Karpas-422 (cell line): ENCODE data around the gene PILRA. TPM values are rescaled to one million over a fixed set of nuclear protein-coding genes. Genes with fewer than 3 reads are reported as not detected.
A peak's percentile ranks its signal among the peaks of the same experiment; 100 is the strongest.
"Not testable (repeated sequence)": the region's sequence is repeated elsewhere in the genome, so short reads cannot be mapped to it uniquely, and the experiment has no call there.

ENCODE experiments used
- DNase-seq: peaks from one replicate; pipeline ENCODE4 v3.0.0-alpha.2; 2015
- H2AFZ ChIP-seq: fragments of 200-600 bp; sonication (generic); 2 replicates; pipeline ENCODE4 v1.6.1; 2014; ENCODE audit warnings: antibody characterized with exemption, low read length, mixed read lengths
- H3K27ac ChIP-seq: fragments of 200-600 bp; sonication (generic); 2 replicates; pipeline ENCODE4 v1.5.1; 2014; ENCODE audit warnings: mild to moderate bottlenecking, low read length, moderate library complexity
- H3K27me3 ChIP-seq: fragments of 200-600 bp; sonication (generic); 2 replicates; pipeline ENCODE4 v1.6.1; 2014; ENCODE audit warnings: low read length, mixed read lengths
- H3K36me3 ChIP-seq: fragments of 200-600 bp; sonication (generic); 2 replicates; pipeline ENCODE4 v1.6.1; 2014; ENCODE audit warnings: low read length, mixed read lengths; ENCODE audit not compliant: insufficient read depth
- H3K4me1 ChIP-seq: fragments of 200-600 bp; sonication (generic); 2 replicates; pipeline ENCODE4 v1.6.1; 2014; ENCODE audit warnings: mild to moderate bottlenecking, low read length, mixed read lengths
- H3K4me2 ChIP-seq: fragments of 200-600 bp; sonication (generic); 2 replicates; pipeline ENCODE4 v1.6.1; 2014; ENCODE audit warnings: low read length, low read depth, mild to moderate bottlenecking; ENCODE audit not compliant: poor library complexity, severe bottlenecking
- H3K4me3 ChIP-seq: fragments of 200-600 bp; sonication (generic); 2 replicates; pipeline ENCODE4 v1.5.1; 2014; ENCODE audit warnings: mild to moderate bottlenecking, antibody characterized with exemption, low read length, mixed read lengths
- H3K79me2 ChIP-seq: fragments of 200-600 bp; sonication (generic); 2 replicates; pipeline ENCODE4 v1.6.1; 2014; ENCODE audit warnings: mild to moderate bottlenecking, low read length, mixed read lengths
- H3K9ac ChIP-seq: fragments of 200-600 bp; sonication (generic); 2 replicates; pipeline ENCODE4 v1.6.0; 2014; ENCODE audit warnings: low read length
- H3K9me2 ChIP-seq: fragments of 200-600 bp; sonication (generic), shearing (Covaris generic); replicated peaks from 2 replicates; pipeline ENCODE4 v1.6.0; 2014; ENCODE audit warnings: mild to moderate bottlenecking, low read length, moderate library complexity; ENCODE audit not compliant: insufficient read depth
- H3K9me3 ChIP-seq: fragments of 300-700, 200-600 bp; sonication (generic); 2 replicates; pipeline ENCODE4 v1.6.1; 2014; ENCODE audit warnings: low read length, mixed read lengths
- H4K20me1 ChIP-seq: fragments of 200-600 bp; sonication (generic); 2 replicates; pipeline ENCODE4 v1.6.1; 2014; ENCODE audit warnings: mild to moderate bottlenecking, antibody characterized with exemption, low read length, low read depth; ENCODE audit not compliant: insufficient read depth
- total RNA-seq: library from RNA; depleted of rRNA; stranded (reverse); fragments of >200 nt; shearing (Covaris generic); gene quantifications from 2 replicates; pipeline ENCODE4 v1.2.3, GENCODE V29; 2014; ENCODE audit warnings: low replicate concordance; rRNA removed

Gene PILRA
- 2.3 and 2.4 TPM in 2 replicates for total RNA-seq

DNA sequence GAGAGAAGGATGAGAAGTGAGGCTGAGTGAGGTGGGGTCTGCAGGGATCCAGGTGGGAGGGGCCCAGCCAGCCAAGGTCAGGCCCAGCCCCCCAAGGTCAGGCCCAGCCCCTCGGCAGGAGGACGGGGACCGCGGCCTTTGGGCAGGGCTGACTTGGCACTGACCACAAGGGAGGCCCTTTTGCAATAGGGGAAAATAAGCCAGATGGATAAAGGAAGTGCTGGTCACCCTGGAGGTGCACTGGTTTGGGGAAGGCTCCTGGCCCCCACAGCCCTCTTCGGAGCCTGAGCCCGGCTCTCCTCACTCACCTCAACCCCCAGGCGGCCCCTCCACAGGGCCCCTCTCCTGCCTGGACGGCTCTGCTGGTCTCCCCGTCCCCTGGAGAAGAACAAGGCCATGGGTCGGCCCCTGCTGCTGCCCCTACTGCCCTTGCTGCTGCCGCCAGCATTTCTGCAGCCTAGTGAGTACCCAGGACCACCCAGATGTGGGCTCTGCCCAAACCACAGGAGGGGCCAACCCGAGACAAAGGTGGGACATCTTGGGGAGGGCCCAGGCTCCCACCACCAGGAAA lies at the start of gene PILRA:
Gene PILRA, plus strand, starts transcription at position 227 of the 571 bp plus-strand sequence. Its CDS starts 170 bp downstream, at position 397.
- Histone ChIP-seq H4K20me1 (no peaks in the 10 kb centered on the region), H3K27ac (no peak within 1 kb of the TSS), H3K36me3 (no peaks in the 10 kb centered on the region), H3K9me2 (no peaks in the 10 kb centered on the region), H3K27me3 (no peaks in the 10 kb centered on the region), H3K9ac (no peak within 1 kb of the TSS), H3K4me1 (peaks cover 30% of the 10 kb centered on the region), H2AFZ (peak within 1 kb of the TSS; percentile 36; the same call in 1 of the 2 replicates), H3K4me2 (no peak within 1 kb of the TSS), H3K9me3 (no peaks in the 10 kb centered on the region), H3K4me3 (no peak within 1 kb of the TSS), H3K79me2 (no peaks in the 10 kb centered on the region)
- no peak for DNase-seq

GRCh38 chr7:100324194-100324593 lies 49.1 kb upstream of the PILRA start:
- not testable (repeated sequence) for H3K9ac ChIP-seq, H4K20me1 ChIP-seq, DNase-seq

GRCh38 chr7:100325671-100326070 lies 47.6 kb upstream of the PILRA start:
- not testable (repeated sequence) for H3K4me1 ChIP-seq, H3K36me3 ChIP-seq, H3K9me2 ChIP-seq, H3K79me2 ChIP-seq, H3K4me3 ChIP-seq, H2AFZ ChIP-seq, H3K27me3 ChIP-seq, H3K9me3 ChIP-seq, H3K9ac ChIP-seq, H4K20me1 ChIP-seq, H3K27ac ChIP-seq, H3K4me2 ChIP-seq, DNase-seq

More at GRCh38 chr7:100324194-100324593, 49.1 kb upstream of the PILRA start:
- not testable (repeated sequence) for H3K4me2 ChIP-seq, H3K36me3 ChIP-seq, H3K9me3 ChIP-seq, H3K4me1 ChIP-seq, H2AFZ ChIP-seq, H3K4me3 ChIP-seq, H3K79me2 ChIP-seq, H3K27me3 ChIP-seq, H3K27ac ChIP-seq, H3K9me2 ChIP-seq

GRCh38 chr7:100326914-100327313 lies 46.4 kb upstream of the PILRA start:
- H3K9me2 ChIP-seq, H3K9me3 ChIP-seq, H3K9ac ChIP-seq, H3K27me3 ChIP-seq, H4K20me1 ChIP-seq, H3K27ac ChIP-seq, H3K36me3 ChIP-seq, H3K4me3 ChIP-seq, H3K4me2 ChIP-seq, H3K79me2 ChIP-seq, H3K4me1 ChIP-seq, DNase-seq, H2AFZ ChIP-seq: not testable (repeated sequence)

- not testable (repeated sequence) for H3K36me3 ChIP-seq, H4K20me1 ChIP-seq, H3K4me1 ChIP-seq, H2AFZ ChIP-seq, H3K9me3 ChIP-seq, H3K9me2 ChIP-seq, H3K27me3 ChIP-seq
- Histone ChIP-seq H3K9ac (peak overlapping the region; percentile 87), H3K4me3 (peak overlapping the region; percentile 91), H3K27ac (peak overlapping the region; percentile 82), H3K4me2 (peak overlapping the region; percentile 62), H3K79me2 (peaks cover 30% of the 10 kb centered on the region)
- peak; percentile 94 for DNase-seq
Measured at GRCh38 chr7:100335566-100336466, 37.5 kb upstream of the PILRA start.

DNA sequence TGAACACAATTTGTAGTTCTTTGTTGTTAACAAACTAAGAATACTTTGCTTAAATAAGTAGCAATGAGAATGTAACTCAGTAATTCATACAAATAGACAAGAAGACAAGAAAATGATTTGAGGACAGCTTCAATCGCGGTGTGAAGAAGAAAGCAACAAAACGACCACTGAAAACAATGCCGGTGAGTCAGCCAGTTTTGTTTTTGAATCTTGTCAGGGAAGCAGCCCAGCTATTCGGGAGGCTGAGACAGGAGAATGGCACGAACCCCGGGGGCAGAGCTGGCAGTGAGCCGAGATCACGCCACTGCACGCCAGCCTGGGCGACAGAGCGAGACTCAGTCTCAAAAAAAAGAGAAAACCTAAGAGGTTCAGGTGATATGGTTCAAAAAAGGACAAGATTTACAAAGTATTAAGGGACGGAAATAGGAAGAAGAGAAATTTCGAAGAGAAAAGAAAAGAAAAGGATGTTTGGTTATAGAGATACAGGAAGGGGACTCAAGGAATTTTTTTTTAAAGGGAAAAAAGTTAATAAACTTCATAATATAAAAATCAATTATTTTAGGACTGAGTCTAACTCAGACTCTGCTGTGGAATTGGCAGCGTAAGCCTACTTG lies 35.1 kb upstream of the PILRA start:
- H3K27ac ChIP-seq, H3K4me2 ChIP-seq, H4K20me1 ChIP-seq, DNase-seq, H3K9me3 ChIP-seq, H3K9me2 ChIP-seq, H3K4me3 ChIP-seq, H3K27me3 ChIP-seq, H3K36me3 ChIP-seq, H2AFZ ChIP-seq, H3K9ac ChIP-seq: not testable (repeated sequence)
- peaks cover 30% of the 10 kb centered on the region for H3K79me2 ChIP-seq
- peaks cover 14% of the 10 kb centered on the region for H3K4me1 ChIP-seq

GRCh38 chr7:100341286-100341685 lies 32.0 kb upstream of the PILRA start:
- not testable (repeated sequence) for H3K4me2 ChIP-seq, H2AFZ ChIP-seq, H3K9ac ChIP-seq, H4K20me1 ChIP-seq, H3K9me3 ChIP-seq, H3K27ac ChIP-seq, H3K27me3 ChIP-seq, H3K4me3 ChIP-seq, H3K9me2 ChIP-seq, DNase-seq
- H3K4me1 ChIP-seq, result peaks cover 27% of the 10 kb centered on the region
- peaks cover 19% of the 10 kb centered on the region for H3K79me2 ChIP-seq
- H3K36me3 ChIP-seq, result peaks cover 10% of the 10 kb centered on the region; the same call in 1 of the 2 replicates

GRCh38 chr7:100342765-100343164 lies 30.5 kb upstream of the PILRA start:
- H3K27ac ChIP-seq, result no peak overlapping the region
- no peaks in the 10 kb centered on the region; the same call in 1 of the 2 replicates for H4K20me1 ChIP-seq

More at GRCh38 chr7:100342765-100343164, 30.5 kb upstream of the PILRA start:
- Histone ChIP-seq H3K79me2 (peaks cover 17% of the 10 kb centered on the region; the same call in 1 of the 2 replicates), H3K4me1 (peaks cover 23% of the 10 kb centered on the region), H3K4me2 (no peak overlapping the region), H3K9me3 (no peaks in the 10 kb centered on the region), H3K9me2 (no peaks in the 10 kb centered on the region), H3K9ac (no peak overlapping the region), H3K36me3 (peaks cover 25% of the 10 kb centered on the region; the same call in 1 of the 2 replicates), H3K4me3 (no peak overlapping the region), H2AFZ (no peak overlapping the region), H3K27me3 (no peaks in the 10 kb centered on the region)
- no peak for DNase-seq
